Fibroblast of skin of scalp (primary cell): ENCODE results near the gene SHISA5.
"Not testable (repeated sequence)": the region's sequence is repeated elsewhere in the genome, so short reads cannot be mapped to it uniquely, and the experiment has no call there.

Source experiments
- DNase-seq: peaks from one replicate; pipeline ENCODE4 v3.0.0-alpha.2; 2013

Gene SHISA5

GRCh38 chr3:48476426-48477053, 27.4 kb downstream of the SHISA5 start:
- DNase-seq, result no peak

GRCh38 chr3:48475188-48475587, 28.8 kb downstream of the SHISA5 start:
- no peak for DNase-seq

GRCh38 chr3:48474619-48475018, 29.4 kb downstream of the SHISA5 start:
- DNase-seq, result no peak

GRCh38 chr3:48474031-48474430, 29.9 kb downstream of the SHISA5 start:
- DNase-seq, result not testable (repeated sequence)

- DNase-seq, result no peak
Observed at GRCh38 chr3:48473617-48473952, 30.4 kb downstream of the SHISA5 start.

- DNase-seq, result peak; percentile 94
Observed at GRCh38 chr3:48472923-48473616, 30.9 kb downstream of the SHISA5 start.

- DNase-seq, result no peak
Observed at GRCh38 chr3:48472673-48472922, 31.4 kb downstream of the SHISA5 start.

- no peak for DNase-seq
Observed at GRCh38 chr3:48470286-48470685, 33.7 kb downstream of the SHISA5 start.

- DNase-seq, result no peak
Observed at GRCh38 chr3:48469046-48469915, 34.7 kb downstream of the SHISA5 start.

- no peak for DNase-seq
Observed at GRCh38 chr3:48468329-48468731, 35.6 kb downstream of the SHISA5 start.

- no peak for DNase-seq
Observed at GRCh38 chr3:48467473-48468267, 36.3 kb downstream of the SHISA5 start.

- DNase-seq, result no peak
Observed at GRCh38 chr3:48467110-48467454, 36.9 kb downstream of the SHISA5 start.

GRCh38 chr3:48466386-48467109, 37.4 kb downstream of the SHISA5 start:
- no peak for DNase-seq

GRCh38 chr3:48465531-48466378, 38.2 kb downstream of the SHISA5 start:
- DNase-seq, result peak; percentile 100

- no peak for DNase-seq
Observed at GRCh38 chr3:48465237-48465530, 38.8 kb downstream of the SHISA5 start.

GRCh38 chr3:48464713-48465221, 39.2 kb downstream of the SHISA5 start:
- DNase-seq, result no peak

GRCh38 chr3:48463703-48464102, 40.3 kb downstream of the SHISA5 start:
- no peak for DNase-seq

GRCh38 chr3:48461767-48462166, 42.2 kb downstream of the SHISA5 start:
- not testable (repeated sequence) for DNase-seq

GRCh38 chr3:48460517-48460902, 43.5 kb downstream of the SHISA5 start:
- DNase-seq, result no peak

GRCh38 chr3:48459773-48460516, 44.0 kb downstream of the SHISA5 start:
- no peak for DNase-seq

- DNase-seq, result no peak
Observed at GRCh38 chr3:48459331-48459730, 44.6 kb downstream of the SHISA5 start.
